WTC11 (cell line): ENCODE measurements around the gene SERTAD4.

Experiments used
- TEAD1 ChIP-seq: sonication (generic); formaldehyde crosslinking; IDR thresholded peaks from 2 replicates; pipeline ENCODE4 v1.8.0; 2022; ENCODE audit warnings: mild to moderate bottlenecking, missing genetic modification reagents
- TF ChIP-seq, protein P1 (sequence below): sonication (generic); formaldehyde crosslinking; IDR thresholded peaks from 2 replicates; pipeline ENCODE4 v1.8.1; 2023; ENCODE audit warnings: mild to moderate bottlenecking, missing genetic modification reagents, moderate library complexity

DNA sequence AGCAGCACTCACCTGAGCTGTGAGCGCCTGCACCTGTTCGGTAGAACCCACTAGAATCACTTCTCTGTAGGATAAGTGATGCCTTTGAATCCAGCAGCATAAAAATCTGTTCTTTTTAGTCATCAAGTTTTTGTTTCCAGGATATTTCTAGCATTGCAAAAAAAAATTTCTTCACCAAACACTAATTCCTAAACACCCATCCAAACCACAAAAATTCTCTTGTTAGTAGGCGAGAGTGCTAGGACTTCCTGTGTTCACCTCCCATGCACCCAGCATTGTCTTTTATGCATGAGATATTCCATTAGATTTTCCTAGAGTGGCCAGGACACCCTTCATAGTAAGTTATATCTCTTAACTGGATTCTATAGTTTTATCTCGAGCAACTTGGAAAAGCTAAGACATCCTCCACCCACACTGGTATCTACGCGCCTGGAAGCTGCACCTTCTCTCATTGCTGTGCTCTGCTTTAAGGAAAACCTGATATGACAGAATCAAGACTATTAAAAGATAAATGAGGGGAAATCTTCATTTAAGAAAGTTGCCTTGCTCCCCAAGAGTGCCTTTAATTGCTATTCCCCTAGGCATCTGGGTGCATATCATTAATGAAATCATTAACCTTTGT, 12.3 kb downstream of the SERTAD4 start:
- no peak for TF ChIP-seq TEAD1 (CRISPR knock-in tag)
- TF ChIP-seq, protein P1, sequence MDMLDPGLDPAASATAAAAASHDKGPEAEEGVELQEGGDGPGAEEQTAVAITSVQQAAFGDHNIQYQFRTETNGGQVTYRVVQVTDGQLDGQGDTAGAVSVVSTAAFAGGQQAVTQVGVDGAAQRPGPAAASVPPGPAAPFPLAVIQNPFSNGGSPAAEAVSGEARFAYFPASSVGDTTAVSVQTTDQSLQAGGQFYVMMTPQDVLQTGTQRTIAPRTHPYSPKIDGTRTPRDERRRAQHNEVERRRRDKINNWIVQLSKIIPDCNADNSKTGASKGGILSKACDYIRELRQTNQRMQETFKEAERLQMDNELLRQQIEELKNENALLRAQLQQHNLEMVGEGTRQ (CRISPR knock-in tag): no peak
